ENCODE results near the gene FREM1. TPM values are rescaled to one million over a fixed set of nuclear protein-coding genes. Genes with fewer than 3 reads are reported as not detected.

The FREM1 gene
- total and polyA plus RNA-seq, 2 of the 13 experiments (the other 11 are each of a cell fraction or from before 2014, with no cell fraction given): 64.3 to 202 TPM

DNA sequence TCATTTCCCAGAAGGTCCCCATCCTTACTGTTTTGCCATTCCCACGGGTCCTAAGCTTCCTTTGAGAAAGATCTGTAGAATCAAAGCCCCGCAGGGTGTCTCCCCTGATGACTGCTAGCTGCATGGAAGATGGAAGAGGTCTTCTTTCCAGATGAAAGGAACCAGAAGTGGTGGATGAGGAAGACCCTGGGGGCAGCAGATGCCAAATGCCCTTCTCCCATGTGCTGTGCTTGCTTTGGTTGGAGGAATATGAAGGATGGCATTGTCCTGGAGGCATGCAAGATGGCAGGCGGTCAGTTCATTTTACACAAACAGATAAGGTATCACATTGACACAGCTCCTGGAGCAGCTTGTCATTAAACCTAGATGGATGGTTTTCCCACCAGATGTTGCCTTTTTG lies 161.9 kb downstream of the FREM1 start:
- H3K27me3 ChIP-seq (ENCODE audit: control insufficient read depth in 1 of 2, insufficient read depth in 2 of 2, low read length in 2 of 2): no peaks in the 10 kb centered on the region
- no peaks in the 10 kb centered on the region for H3K9me3 ChIP-seq (ENCODE audit: low read length)
- H3K4me2 ChIP-seq (ENCODE audit: low read depth, low read length): no peak overlapping the region
- no peak; the same call in 2 of the 3 replicates for ATAC-seq
- H3K4me1 ChIP-seq (ENCODE audit: insufficient read depth, low read length): no peaks in the 10 kb centered on the region
- WGBS (ENCODE audit: low lambda C conversion rate): 98% methylated on average over 3 of the region's 3 CpGs
- ChIA-PET CTCF (ENCODE audit: low intra/inter-chr PET ratio, low total read pairs) (no interaction called here), POLR2A (no interaction called here)
- peaks cover 9 to 91% of the 10 kb centered on the region in 2 experiments for H3K36me3 ChIP-seq (replicated peaks in 1 of 2; ENCODE audit: control insufficient read depth in 1 of 2, insufficient read depth in 2 of 2, low read length in 2 of 2)
- no peak overlapping the region for H3K9ac ChIP-seq (ENCODE audit: insufficient read depth, low read depth, low read length)
- H3K27ac ChIP-seq (ENCODE audit: extremely low read length, insufficient read depth, low read length): no peak overlapping the region
- intact Hi-C loops (cut with micrococcal nuclease; ENCODE audit: unreplicated experiment) (loop anchor here (1.0 kb wide), 1 partner anchor 9 kb away; no protein-coding TSS in a partner anchor), in situ Hi-C loops (cut with HindIII; ENCODE audit: extremely low pct_ligation_motif_present, low pct_unique_long_range_greater_than_20kb) (no loop called here)
- no peaks in the 10 kb centered on the region for H3K79me2 ChIP-seq (ENCODE audit: insufficient read depth, low read length)
- no TSS peak for BruUV-seq (replicated peaks)
- DNase-seq (ENCODE audit: low spot score): no peak
- no peak overlapping the region for H2AFZ ChIP-seq (ENCODE audit: low read length)
- no peak for TF ChIP-seq KDM3A (CRISPR knock-in tag; IDR thresholded peaks at IDR 0.05; ENCODE audit: low read depth)
- no peak for TF ChIP-seq TEAD2 (CRISPR knock-in tag; IDR thresholded peaks at IDR 0.05)
- TF ChIP-seq, protein P1, sequence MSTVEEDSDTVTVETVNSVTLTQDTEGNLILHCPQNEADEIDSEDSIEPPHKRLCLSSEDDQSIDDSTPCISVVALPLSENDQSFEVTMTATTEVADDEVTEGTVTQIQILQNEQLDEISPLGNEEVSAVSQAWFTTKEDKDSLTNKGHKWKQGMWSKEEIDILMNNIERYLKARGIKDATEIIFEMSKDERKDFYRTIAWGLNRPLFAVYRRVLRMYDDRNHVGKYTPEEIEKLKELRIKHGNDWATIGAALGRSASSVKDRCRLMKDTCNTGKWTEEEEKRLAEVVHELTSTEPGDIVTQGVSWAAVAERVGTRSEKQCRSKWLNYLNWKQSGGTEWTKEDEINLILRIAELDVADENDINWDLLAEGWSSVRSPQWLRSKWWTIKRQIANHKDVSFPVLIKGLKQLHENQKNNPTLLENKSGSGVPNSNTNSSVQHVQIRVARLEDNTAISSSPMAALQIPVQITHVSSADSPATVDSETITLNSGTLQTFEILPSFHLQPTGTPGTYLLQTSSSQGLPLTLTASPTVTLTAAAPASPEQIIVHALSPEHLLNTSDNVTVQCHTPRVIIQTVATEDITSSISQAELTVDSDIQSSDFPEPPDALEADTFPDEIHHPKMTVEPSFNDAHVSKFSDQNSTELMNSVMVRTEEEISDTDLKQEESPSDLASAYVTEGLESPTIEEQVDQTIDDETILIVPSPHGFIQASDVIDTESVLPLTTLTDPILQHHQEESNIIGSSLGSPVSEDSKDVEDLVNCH (CRISPR knock-in tag; IDR thresholded peaks at IDR 0.05): no peak
- no peak for TF ChIP-seq PTBP1 (IDR thresholded peaks at IDR 0.05; ENCODE audit: low read depth, low read length, poor library complexity, severe bottlenecking)
- TF ChIP-seq RBM22 (optimal IDR thresholded peaks at IDR 0.05; ENCODE audit: low read length): peak; percentile 61
- TF ChIP-seq, protein P2, sequence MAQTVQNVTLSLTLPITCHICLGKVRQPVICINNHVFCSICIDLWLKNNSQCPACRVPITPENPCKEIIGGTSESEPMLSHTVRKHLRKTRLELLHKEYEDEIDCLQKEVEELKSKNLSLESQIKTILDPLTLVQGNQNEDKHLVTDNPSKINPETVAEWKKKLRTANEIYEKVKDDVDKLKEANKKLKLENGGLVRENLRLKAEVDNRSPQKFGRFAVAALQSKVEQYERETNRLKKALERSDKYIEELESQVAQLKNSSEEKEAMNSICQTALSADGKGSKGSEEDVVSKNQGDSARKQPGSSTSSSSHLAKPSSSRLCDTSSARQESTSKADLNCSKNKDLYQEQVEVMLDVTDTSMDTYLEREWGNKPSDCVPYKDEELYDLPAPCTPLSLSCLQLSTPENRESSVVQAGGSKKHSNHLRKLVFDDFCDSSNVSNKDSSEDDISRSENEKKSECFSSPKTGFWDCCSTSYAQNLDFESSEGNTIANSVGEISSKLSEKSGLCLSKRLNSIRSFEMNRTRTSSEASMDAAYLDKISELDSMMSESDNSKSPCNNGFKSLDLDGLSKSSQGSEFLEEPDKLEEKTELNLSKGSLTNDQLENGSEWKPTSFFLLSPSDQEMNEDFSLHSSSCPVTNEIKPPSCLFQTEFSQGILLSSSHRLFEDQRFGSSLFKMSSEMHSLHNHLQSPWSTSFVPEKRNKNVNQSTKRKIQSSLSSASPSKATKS (CRISPR knock-in tag; IDR thresholded peaks at IDR 0.05): no peak
- no peak for TF ChIP-seq ZZZ3 (CRISPR knock-in tag; IDR thresholded peaks at IDR 0.05; ENCODE audit: borderline replicate concordance)
- no peak for TF ChIP-seq BRD4 (CRISPR knock-in tag; IDR thresholded peaks at IDR 0.05)
- TF ChIP-seq ZNF674 (CRISPR knock-in tag; IDR thresholded peaks at IDR 0.05; ENCODE audit: low read depth): no peak
- no peak for FAIRE-seq
- H4K20me1 ChIP-seq (ENCODE audit: insufficient read depth, low read length): no peaks in the 10 kb centered on the region
- H3K4me3 ChIP-seq (replicated peaks in 1 of 3; ENCODE audit: insufficient read depth in 1 of 3, low read depth in 2 of 3, low read length in 3 of 3): no peak overlapping the region
